A549 (cell line): ENCODE measurements around the gene CTTN. TPM values are rescaled to one million over a fixed set of nuclear protein-coding genes. Genes with fewer than 3 reads are reported as not detected.

Experiments
- ATAC-seq, 2 experiments: fragments of 200-7000 bp in 1 of 2; fragments of >200 bp in 1 of 2; cut with Nextera tagmentation in 1 of 2; cut with Tn5 transposase in 1 of 2; 3 replicates each; pipeline versions ENCODE4 v1.8.0 to v1.9.1; 2018 to 2020; ENCODE audit warnings: mild to moderate bottlenecking in 1 of 2, moderate library complexity in 1 of 2
- CTCF ChIA-PET: fragments of 300-600 bp; sonication (Branson Sonifier 250); formaldehyde crosslinking; extraction: SDS; loops from one replicate; lab custom pipeline; 2021; ENCODE audit warnings: antibody characterized with exemption, inconsistent platforms; lab: Yijun Ruan, JAX
- POLR2A ChIA-PET: fragments of 350-600 bp; formaldehyde crosslinking; extraction: SDS; loops from one replicate; lab custom pipeline; 2021; ENCODE audit warnings: antibody characterized with exemption, inconsistent platforms; lab: Yijun Ruan, JAX
- DNase-seq, 2 experiments: peaks; one replicate each; pipeline versions ENCODE4 v3.0.0 to v3.0.0-alpha.2; 2011 to 2016; ENCODE audit warnings: low read depth in 1 of 2, low spot score in 1 of 2
- FAIRE-seq: peaks from 2 replicates; lab custom pipeline; 2011; peaks lifted over from hg19 to GRCh38; lab: Jason Lieb, UNC
- H3K27ac ChIP-seq, 2 experiments: fragments of >200 bp; sonication (Bioruptor Twin); formaldehyde crosslinking; 3 replicates each; pipeline ENCODE4 v1.5.1; 2016 to 2017
- H3K4me1 ChIP-seq: fragments of >200 bp; sonication (Bioruptor Twin); formaldehyde crosslinking; 3 replicates; pipeline ENCODE4 v1.6.1; 2016
- H3K4me2 ChIP-seq: fragments of >200 bp; sonication (Bioruptor Twin); formaldehyde crosslinking; 3 replicates; pipeline ENCODE4 v1.6.1; 2016
- H3K4me3 ChIP-seq: fragments of >200 bp; sonication (Bioruptor Twin); formaldehyde crosslinking; 3 replicates; pipeline ENCODE4 v1.5.1; 2016
- H3K9me3 ChIP-seq: fragments of >200 bp; sonication (Bioruptor Twin); formaldehyde crosslinking; 3 replicates; pipeline ENCODE4 v1.6.1; 2016
- ATOH8 ChIP-seq: fragments of 250-450 bp; sonication (Bioruptor Pico); IDR thresholded peaks from 2 replicates; pipeline ENCODE4 v1.5.0; 2020; ENCODE audit warnings: low read depth, mild to moderate bottlenecking, moderate library complexity
- BHLHE40 ChIP-seq: IDR thresholded peaks from 2 replicates; pipeline ENCODE4 v1.6.1; 2012; ENCODE audit warnings: low read depth, low read length, inconsistent platforms
- CBX2 ChIP-seq: fragments of 200-600 bp; sonication (generic); IDR thresholded peaks from 2 replicates; pipeline ENCODE4 v1.6.1; 2016; ENCODE audit warnings: low read depth, mild to moderate bottlenecking, borderline replicate concordance
- EHF ChIP-seq: fragments of 250-450 bp; sonication (Bioruptor Pico); IDR thresholded peaks from 2 replicates; pipeline ENCODE4 v1.5.0; 2020; ENCODE audit warnings: mild to moderate bottlenecking
- EHMT2 ChIP-seq: fragments of 200-600 bp; sonication (generic); IDR thresholded peaks from 2 replicates; pipeline ENCODE4 v1.6.1; 2016; ENCODE audit warnings: antibody characterized with exemption, low read depth, mild to moderate bottlenecking, moderate library complexity
- ELK1 ChIP-seq: fragments of 150-350 bp; IDR thresholded peaks from 2 replicates; pipeline ENCODE4 v1.6.1; 2014; ENCODE audit warnings: low read depth, mild to moderate bottlenecking, low read length
- ESRRA ChIP-seq: fragments of 150-350 bp; IDR thresholded peaks from 2 replicates; pipeline ENCODE4 v1.6.1; 2014; ENCODE audit warnings: mild to moderate bottlenecking, low read length, borderline replicate concordance
- FOXS1 ChIP-seq: fragments of 250-450 bp; sonication (Bioruptor Pico); IDR thresholded peaks from 2 replicates; pipeline ENCODE4 v1.5.0; 2020; ENCODE audit warnings: mild to moderate bottlenecking, moderate library complexity
- HEYL ChIP-seq: fragments of 250-450 bp; sonication (Bioruptor Pico); IDR thresholded peaks from 2 replicates; pipeline ENCODE4 v1.8.0; 2021; ENCODE audit warnings: mild to moderate bottlenecking, moderate library complexity
- HOXA7 ChIP-seq: fragments of 250-450 bp; sonication (Bioruptor Pico); IDR thresholded peaks from 2 replicates; pipeline ENCODE4 v1.5.0; 2020; ENCODE audit warnings: mild to moderate bottlenecking, moderate library complexity
- HOXB5 ChIP-seq: fragments of 250-450 bp; sonication (Bioruptor Pico); IDR thresholded peaks from 2 replicates; pipeline ENCODE4 v1.5.0; 2020; ENCODE audit warnings: mild to moderate bottlenecking, moderate library complexity
- MYC ChIP-seq: IDR thresholded peaks from 2 replicates; pipeline ENCODE4 v1.6.1; 2012; ENCODE audit warnings: mild to moderate bottlenecking, inconsistent platforms, low read length, improper control_type of control experiment, borderline replicate concordance
- NFE2L2 ChIP-seq: fragments of 150-350 bp; conservative IDR thresholded peaks from 2 replicates; pipeline ENCODE4 v1.6.1; 2014; ENCODE audit warnings: low read length
- NR3C1 ChIP-seq: fragments of >200 bp; sonication (Bioruptor Twin); formaldehyde crosslinking; IDR thresholded peaks from 3 replicates; pipeline ENCODE4 v1.6.1; 2017
- PHF8 ChIP-seq: fragments of 200-600 bp; sonication (generic); IDR thresholded peaks from 2 replicates; pipeline ENCODE4 v1.6.1; 2016; ENCODE audit warnings: low read depth, mild to moderate bottlenecking, antibody characterized with exemption, moderate library complexity, borderline replicate concordance
- RARB ChIP-seq: fragments of 250-450 bp; sonication (Bioruptor Pico); IDR thresholded peaks from 2 replicates; pipeline ENCODE4 v1.8.0; 2021; ENCODE audit warnings: mild to moderate bottlenecking, moderate library complexity
- RFX5 ChIP-seq: fragments of 450-650 bp; IDR thresholded peaks from 2 replicates; pipeline ENCODE4 v1.7.1; 2014; ENCODE audit warnings: antibody characterized with exemption, mild to moderate bottlenecking, moderate library complexity
- SREBF2 ChIP-seq: fragments of 450-650 bp; IDR thresholded peaks from 2 replicates; pipeline ENCODE4 v1.6.1; 2014; ENCODE audit warnings: mild to moderate bottlenecking, moderate library complexity
- TFCP2L1 ChIP-seq: fragments of 250-450 bp; sonication (Bioruptor Pico); IDR thresholded peaks from 2 replicates; pipeline ENCODE4 v1.5.0; 2021; ENCODE audit warnings: mild to moderate bottlenecking
- WGBS: methylation state at CpG from one replicate; pipeline ENCODE4 v1.1.6; 2017; ENCODE audit errors: missing lambda C conversion rate; 5-methylcytosine and 5-hydroxymethylcytosine counted together
- polyA plus RNA-seq, 4 experiments: library from polyadenylated mRNA; depleted of rRNA in 3 of 4; stranded (reverse); fragments of >200 nt; fragmentation: RNase III in 1 of 4; extraction: RNeasy Plus Mini Kit Qiagen cat#74134 plus additional on column Dnase treatment in 1 of 4; gene quantifications; 2 replicates in 3 of 4; 3 replicates in 1 of 4; pipeline ENCODE4 v1.2.3, GENCODE V29; 2011 to 2017
- TF ChIP-seq, protein P1 (sequence below): fragments of >200 bp; sonication (Bioruptor Twin); formaldehyde crosslinking; IDR thresholded peaks from 2 replicates; pipeline ENCODE4 v1.6.1; 2016

The CTTN gene
- polyA plus RNA-seq, 2 of the 4 experiments (the other 2 are of a cell fraction): 140 to 214 TPM

DNA sequence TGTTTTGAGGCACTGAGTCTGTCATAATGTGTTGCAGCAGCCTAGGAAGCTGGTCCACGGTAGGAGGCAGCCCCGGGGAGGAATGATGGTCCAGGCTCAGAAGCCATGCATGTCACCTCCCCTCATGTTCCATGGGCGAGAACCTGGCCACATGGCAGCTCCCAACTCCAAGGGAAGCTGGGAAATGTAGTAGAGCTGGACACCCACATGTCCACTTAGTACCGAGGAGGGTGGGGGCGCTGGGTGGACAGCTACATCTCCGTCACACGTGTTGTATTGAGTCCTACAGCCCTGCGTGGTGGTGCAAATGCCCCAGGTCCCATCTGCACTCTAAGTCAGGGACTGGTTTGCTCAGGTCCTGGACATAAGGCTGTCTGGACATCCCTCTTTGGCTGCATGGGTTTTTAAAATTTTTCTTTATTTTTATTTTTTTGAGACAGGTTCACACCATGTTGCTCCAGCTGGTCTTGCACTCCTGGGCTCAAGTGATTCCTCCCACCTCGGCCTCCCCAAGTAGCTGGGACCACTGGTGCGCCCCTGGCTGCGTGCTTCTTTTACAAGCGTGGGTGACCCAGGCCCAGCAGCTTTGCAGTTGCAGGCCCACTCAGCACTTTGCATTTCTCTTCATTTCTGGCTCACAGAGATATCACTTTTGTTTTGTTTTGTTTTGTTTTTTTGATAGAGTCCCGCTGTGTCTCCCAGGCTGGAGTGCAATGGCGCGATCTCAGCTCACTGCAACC, 3.9 kb upstream of the CTTN start:
- 99% methylated on average over 15 of the region's 15 CpGs for whole genome bisulfite sequencing
- POLR2A ChIA-PET: interaction anchor here (0.6 kb wide), 1 partner anchor 13 kb away, joined by 3 read pairs; no protein-coding TSS in a partner anchor

DNA sequence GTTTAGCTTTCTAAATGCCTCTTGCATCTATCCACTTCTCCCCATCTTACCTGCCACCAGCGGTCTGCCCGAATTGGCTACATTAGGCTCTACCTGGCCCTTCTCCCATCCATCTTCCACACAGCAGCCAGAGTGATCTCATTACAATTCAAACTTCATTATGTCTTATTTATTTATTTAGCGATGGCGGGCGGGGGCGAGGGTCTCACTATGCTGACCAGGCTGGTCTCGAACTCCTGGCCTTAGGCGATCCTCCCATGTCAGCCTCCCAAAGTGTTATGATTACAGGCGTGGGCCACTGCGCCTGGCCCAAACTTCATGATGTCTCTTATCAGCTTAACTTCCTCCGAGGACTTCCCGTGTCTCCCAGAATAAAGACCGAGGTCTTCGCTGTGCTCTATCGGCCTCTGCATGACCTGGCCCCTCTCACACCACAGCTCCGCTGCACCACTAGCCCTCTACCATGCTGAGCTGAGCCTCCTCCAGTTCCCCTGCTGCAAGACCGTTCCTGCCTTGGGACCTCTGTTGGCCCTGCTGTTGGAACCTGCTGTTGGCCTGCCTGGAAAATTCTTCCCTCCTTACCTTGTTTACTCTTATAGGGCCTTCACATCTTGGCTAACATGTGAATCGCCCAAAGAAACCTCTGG, 870 bp upstream of the CTTN start:
- ATAC-seq: peak; percentile 26 to 50
- FAIRE-seq: no peak

More for the DNA sequence above, 3.9 kb upstream of the CTTN start:
- CTCF ChIA-PET: interaction anchor here (0.7 to 1.0 kb wide), 3 partner anchors 9 to 22 kb away, joined by 3 read pairs; no protein-coding TSS in a partner anchor
- H3K4me3 ChIP-seq: no peak overlapping the region
- peaks cover 9% of the 10 kb centered on the region; the same call in 2 of the 3 replicates for H3K4me1 ChIP-seq
- H3K27ac ChIP-seq: no peak overlapping the region
- DNase-seq (no peak), FAIRE-seq (no peak), ATAC-seq (no peak)
- H3K9me3 ChIP-seq: no peaks in the 10 kb centered on the region
- no peak overlapping the region for H3K4me2 ChIP-seq
- no peak for TF ChIP-seq FOXS1 (CRISPR knock-in tag)
- no peak for TF ChIP-seq RFX5
- TF ChIP-seq HOXB5 (CRISPR knock-in tag): no peak
- no peak for TF ChIP-seq NFE2L2
- no peak for TF ChIP-seq PHF8
- no peak for TF ChIP-seq BHLHE40
- no peak for TF ChIP-seq EHF
- no peak for TF ChIP-seq NR3C1
- no peak for TF ChIP-seq ESRRA
- TF ChIP-seq MYC: no peak
- TF ChIP-seq EHMT2: no peak
- TF ChIP-seq, protein P1, sequence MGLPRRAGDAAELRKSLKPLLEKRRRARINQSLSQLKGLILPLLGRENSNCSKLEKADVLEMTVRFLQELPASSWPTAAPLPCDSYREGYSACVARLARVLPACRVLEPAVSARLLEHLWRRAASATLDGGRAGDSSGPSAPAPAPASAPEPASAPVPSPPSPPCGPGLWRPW: no peak
- TF ChIP-seq ATOH8 (CRISPR knock-in tag): no peak
- TF ChIP-seq CBX2: no peak
- no peak for TF ChIP-seq SREBF2

More for the DNA sequence above, 870 bp upstream of the CTTN start:
- CTCF ChIA-PET: interaction anchor here (1.9 to 2.9 kb wide), 2 partner anchors 19 kb away, joined by 3 to 8 read pairs; no protein-coding TSS in a partner anchor
- POLR2A ChIA-PET: interaction anchor here (0.6 to 1.9 kb wide), 2 partner anchors 9 to 1900 kb away, joined by 3 to 6 read pairs; no protein-coding TSS in a partner anchor
- peak in 1 of 2 experiments; percentile 61 for DNase-seq
- no peak for TF ChIP-seq HEYL (CRISPR knock-in tag)
- TF ChIP-seq RFX5: no peak
- no peak for TF ChIP-seq HOXA7 (CRISPR knock-in tag)
- TF ChIP-seq RARB (CRISPR knock-in tag): no peak
- TF ChIP-seq ELK1: no peak
- peak; percentile 58; the same call in 1 of the 2 replicates for TF ChIP-seq TFCP2L1 (CRISPR knock-in tag)
- TF ChIP-seq, all 56 proteins: peak for 1
- Histone ChIP-seq H3K4me1 (peaks cover 35% of the 10 kb centered on the region), H3K4me2 (peak overlapping the region; percentile 89), H3K9me3 (no peaks in the 10 kb centered on the region), H3K4me3 (peak overlapping the region; percentile 96), H3K27ac (peak overlapping the region; percentile 98 to 100)
- WGBS: 16% methylated on average over 18 of the region's 18 CpGs
